Measurements from ENCODE around the gene IFNG.

Gene IFNG

DNA sequence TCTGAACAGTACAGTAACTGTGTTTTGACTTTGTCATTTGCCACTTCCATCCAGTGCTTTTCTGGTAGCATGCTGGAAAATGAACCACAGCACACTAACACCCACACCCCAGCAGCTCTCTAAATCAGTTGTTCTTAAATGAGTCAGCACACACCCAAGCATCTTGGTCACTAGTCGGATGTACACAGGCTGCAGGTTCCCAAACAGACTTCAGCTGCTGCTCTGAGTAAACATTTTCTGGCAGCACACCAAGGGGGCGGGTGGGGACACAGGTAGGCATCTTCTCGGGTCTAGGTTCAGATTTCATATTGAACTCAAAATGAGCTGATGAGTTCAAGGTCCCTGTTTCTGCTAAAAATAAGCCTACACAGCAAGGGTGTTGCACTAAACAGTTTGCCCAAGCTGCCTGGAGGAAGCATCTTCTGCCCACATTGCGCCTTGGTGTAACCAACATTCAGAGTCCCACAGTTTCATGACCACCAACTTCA lies 39.8 kb downstream of the IFNG start:
- H3K4me3 ChIP-seq (ENCODE audit: low read depth, low read length) = no peak overlapping the region
- no peak for DNase-seq (ENCODE audit: low read depth)

DNA sequence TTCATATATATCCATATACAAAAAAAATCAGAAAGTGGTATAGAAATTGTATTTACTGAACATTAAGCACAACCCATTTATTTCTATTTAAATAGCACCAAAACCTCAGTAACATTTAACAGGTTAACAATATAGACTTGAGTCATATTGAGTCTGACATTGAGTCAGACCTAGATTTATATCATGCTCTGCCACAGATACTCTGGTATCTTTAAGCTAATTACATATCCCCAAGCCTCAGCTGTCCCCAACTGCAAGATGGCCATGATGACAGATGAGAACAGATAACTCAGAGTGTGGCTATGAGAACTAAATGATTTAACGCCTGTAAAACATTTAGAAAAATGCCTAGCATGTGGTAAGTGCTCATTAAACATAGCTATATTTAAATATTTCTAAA lies 40.3 kb downstream of the IFNG start:
- no peak overlapping the region for H3K4me3 ChIP-seq (ENCODE audit: low read depth, low read length)
- DNase-seq (ENCODE audit: low read depth) = no peak

DNA sequence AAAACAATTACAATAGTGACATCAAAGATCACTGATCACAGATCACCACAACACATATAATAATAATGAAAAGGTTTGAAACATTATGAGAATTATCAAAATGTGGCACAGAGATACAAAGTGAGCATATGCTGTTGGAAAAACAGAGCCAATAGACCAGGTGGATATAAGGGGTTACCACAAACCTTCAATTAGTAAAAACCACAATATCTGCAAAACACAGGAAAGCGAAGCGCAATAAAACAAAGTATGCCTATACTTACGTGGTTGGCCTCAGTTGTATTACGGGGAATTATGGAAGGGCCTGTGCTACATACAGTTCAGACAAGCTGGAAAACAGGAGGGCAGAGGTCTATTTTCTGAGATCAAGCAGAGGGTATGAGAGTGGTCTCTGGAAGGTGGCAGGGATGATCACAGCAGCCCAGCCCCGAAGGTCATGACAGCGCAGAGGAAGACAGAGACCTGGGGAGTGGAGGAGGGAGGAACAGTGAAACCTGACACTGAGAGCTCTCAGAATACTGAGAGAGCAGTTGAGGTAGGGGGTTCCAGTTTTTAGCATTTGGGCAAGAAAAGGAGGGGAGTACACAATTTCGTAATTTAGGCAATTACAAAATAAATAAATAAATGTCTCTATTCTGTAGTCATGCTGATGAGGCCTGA lies 41.3 kb downstream of the IFNG start:
- H3K4me3 ChIP-seq (ENCODE audit: low read depth, low read length) = no peak overlapping the region
- no peak for DNase-seq (ENCODE audit: low read depth)

DNA sequence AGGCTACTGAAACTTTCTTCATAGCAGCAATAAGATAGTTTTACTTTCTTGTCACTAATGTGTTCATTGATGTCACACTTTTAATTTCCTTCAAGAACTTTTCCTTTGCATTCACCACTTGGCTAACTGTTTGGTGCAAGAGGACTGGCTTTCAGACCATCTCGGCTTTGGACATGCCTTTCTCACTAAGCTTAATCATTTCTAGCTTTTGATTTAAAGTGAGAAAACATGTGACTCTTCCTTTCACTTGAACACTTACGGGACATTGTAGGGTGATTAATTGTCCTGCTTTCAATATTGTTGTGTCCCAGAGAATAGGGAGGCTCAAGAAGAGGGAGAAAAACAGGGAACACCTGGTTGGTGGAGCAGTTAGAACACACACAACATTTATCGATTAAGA lies 41.9 kb downstream of the IFNG start:
- DNase-seq (ENCODE audit: low read depth) = no peak
- H3K4me3 ChIP-seq (ENCODE audit: low read depth, low read length) = no peak overlapping the region

DNA sequence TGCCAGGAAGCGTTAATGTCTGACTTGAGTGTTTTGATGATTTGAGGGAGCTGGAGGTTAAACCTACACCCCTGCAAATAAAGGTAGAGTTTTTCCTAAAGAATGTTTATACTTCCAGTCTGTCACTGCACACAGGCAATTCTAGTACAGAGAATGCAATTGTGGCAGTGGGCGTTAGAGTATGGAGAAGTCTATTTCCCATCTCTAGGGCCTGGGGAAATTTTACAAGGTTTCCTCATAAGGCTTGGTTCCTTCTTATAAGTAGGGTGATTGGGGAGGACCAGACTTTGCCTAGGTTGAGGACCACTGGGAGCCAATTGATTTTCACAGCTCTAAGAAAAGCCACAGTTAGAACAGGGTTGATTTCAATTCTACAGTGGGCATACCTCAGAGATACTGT lies 44.3 kb downstream of the IFNG start:
- no peak overlapping the region for H3K4me3 ChIP-seq (ENCODE audit: low read depth, low read length)
- no peak for DNase-seq (ENCODE audit: low read depth)

DNA sequence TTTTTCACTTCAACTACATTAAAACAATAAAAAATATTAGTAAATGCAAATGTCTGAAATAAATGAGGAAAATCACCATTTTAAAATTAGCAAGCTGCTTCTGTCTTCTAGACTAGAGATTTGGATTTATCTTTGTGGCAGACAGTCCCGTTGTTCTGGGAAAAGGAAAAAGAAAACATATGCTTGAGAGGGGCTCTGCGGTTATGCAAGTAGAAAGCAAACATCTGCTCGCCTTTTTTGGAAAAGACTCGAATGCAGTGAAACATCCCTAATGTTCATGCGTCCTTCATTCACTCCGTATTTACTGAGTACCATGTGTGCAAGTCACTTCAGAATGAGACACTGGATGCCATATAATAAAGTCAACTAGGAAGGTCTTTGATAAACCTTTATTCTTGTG lies 44.9 kb downstream of the IFNG start:
- no peak overlapping the region for H3K4me3 ChIP-seq (ENCODE audit: low read depth, low read length)
- DNase-seq (ENCODE audit: low read depth) = no peak

DNA sequence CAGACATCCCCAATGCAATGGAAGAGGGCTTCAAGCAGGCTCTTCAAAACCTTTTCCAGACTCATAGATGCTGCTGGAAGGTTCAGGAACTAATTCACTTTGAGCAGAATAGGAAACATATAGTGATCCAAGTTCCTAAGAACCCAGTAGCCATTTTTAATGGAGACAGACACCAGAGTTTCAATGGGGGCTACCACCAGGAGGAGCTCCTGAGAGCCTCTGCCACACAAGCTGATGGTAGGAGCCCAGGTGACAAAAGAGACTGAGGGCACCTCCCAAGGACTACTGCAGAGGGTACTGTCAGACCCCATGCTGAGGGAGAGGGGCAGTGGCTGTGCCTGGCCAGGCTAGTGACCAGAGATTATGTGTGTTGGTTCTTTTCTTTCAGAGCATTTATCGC lies 45.9 kb downstream of the IFNG start:
- no peak overlapping the region for H3K4me3 ChIP-seq (ENCODE audit: low read depth, low read length)
- DNase-seq (ENCODE audit: low read depth) = no peak

DNA sequence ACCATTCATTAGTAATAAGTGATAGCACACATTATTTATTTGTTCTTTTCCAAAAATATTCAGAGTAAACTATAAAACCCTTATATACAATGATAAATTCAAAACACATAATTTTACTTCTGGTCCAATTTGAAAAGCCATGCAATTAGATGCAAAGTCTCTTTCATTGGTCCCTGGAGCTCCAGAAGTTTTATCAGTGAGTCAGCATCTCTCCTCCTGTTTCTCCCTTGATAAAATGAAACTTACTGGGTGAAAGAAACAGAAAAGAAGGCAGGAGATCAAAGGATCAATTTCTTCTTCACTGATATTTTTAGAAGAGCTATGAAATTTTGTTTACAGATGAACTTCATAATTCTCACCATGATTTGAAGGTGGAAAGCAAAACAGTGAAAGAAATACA lies 47.5 kb downstream of the IFNG start:
- no peak overlapping the region for H3K4me3 ChIP-seq (ENCODE audit: low read depth, low read length)
- no peak for DNase-seq (ENCODE audit: low read depth)

DNA sequence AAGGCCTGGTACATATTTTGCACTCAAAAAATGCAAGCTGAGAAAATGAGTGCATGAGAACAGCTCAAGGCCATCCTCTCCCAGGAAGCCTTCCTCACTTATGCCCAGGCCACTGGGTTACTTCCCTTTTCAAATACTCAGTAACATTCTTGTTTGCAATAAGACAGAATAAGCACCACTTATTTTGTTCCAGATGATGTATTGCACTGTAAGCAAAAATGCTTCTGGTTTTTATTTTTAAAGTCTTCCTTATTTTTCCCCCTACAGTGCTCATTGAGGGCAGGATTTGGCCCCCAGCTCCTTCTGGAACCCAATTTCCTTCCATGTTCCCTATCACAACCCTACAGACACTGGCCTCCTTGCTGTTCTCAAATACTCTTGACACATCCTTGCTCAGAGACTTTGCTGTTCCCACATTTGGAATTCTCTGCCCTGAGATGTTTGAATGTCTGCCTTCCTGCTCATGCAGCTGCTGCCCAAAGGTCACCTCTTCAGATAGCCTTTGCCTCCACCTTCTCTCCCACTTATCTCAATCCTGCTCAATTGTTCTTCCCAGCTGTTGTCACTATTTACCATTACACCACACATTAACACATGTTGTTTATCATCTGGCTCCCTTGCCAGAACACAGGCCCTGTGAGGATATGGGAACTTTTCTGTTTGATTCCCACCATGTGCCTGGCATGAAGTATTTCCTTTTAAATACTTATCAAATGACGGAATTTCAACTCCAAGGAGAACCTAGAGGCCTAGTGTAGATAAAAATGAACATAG lies 49.9 kb downstream of the IFNG start:
- no peak for DNase-seq (ENCODE audit: low read depth)
- H3K4me3 ChIP-seq (ENCODE audit: low read depth, low read length) = no peak overlapping the region

DNA sequence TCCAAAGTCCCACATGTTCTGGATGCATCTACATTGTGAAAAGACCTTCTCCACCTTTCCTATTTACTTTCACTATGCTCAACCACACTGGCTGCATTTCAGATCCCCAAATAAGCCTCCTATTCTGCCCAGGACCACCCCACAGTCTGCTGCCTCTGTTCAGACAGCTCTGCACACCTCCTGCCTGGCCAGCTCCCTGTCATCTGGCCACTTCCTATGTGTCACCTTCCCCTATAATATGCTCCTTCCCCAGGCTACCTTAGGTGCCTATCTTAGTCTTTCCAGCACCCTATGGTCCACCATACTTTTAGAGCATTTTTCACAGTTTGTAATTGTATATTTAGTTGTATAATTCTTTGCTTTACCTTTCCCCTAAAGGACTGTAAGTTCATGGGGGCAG lies 50.5 kb downstream of the IFNG start:
- no peak overlapping the region for H3K4me3 ChIP-seq (ENCODE audit: low read depth, low read length)
- DNase-seq (ENCODE audit: low read depth) = no peak

DNA sequence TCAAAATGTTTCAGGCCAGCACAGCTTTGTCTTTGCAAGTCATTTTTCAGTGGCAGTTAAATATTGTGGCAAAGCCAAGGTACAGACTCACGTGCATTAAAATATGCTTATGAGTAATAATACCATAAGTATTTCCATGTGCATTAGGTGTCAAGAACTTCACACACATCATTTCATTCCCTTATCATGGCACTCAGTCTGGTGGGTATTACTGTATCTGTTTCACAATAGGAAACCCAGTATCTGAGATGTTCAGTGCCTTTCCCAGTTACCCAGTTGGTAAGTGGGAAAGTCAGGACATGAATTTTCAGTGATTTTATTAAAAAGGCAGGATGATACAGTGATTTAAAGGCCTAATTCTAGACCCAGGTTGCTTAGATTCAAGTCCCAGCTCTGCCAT lies 52.9 kb downstream of the IFNG start:
- no peak overlapping the region for H3K4me3 ChIP-seq (ENCODE audit: low read depth, low read length)
- DNase-seq (ENCODE audit: low read depth) = no peak

DNA sequence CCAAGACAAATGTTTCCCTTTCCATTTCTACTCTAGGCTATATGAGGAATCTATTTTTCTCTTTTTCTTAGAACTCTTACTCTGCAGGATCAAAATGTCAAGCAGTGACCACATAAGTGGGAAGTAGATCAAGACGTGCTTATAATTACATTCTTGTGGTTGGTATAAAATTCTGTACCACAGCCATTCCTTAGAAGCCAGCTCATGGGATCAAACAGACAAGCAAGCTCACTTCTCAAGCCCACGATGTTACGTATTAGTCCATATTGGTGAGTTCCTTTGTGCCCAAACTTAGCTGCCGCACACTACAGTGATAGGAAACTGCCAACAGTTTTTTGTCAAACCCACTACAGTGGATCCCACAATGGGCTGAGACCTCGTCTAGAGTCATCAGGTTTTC lies 53.4 kb downstream of the IFNG start:
- no peak overlapping the region for H3K4me3 ChIP-seq (ENCODE audit: low read depth, low read length)
- DNase-seq (ENCODE audit: low read depth) = peak; percentile 26
